ENCODE results near the gene NPAS3.

The NPAS3 gene

DNA sequence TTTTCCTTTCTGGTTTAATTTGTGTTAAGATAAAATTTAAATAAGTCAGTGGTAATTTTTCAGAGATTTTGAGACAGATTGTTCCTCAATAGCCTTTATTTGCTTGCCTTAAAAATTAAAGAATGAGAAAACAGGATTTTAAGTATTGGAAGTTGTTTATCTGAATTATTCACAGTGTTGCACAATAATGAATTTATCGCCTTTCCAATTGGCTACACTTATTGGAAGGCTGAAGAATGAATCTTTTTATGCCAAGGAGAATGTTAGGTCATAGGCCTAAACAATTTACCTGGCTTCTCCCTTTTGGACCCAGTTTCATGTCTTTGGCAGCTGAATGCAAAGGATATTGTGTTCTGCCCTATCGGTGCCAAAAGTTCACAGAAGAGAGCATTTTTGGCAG is 250.2 kb downstream of the NPAS3 start:
- no peaks in the 10 kb centered on the region for H4K20me1 ChIP-seq (ENCODE audit: insufficient read depth, low read length)
- H3K9ac ChIP-seq (ENCODE audit: low read length), result no peak overlapping the region
- no peak overlapping the region for H3K27ac ChIP-seq (ENCODE audit: low read length)
- H3K27me3 ChIP-seq (ENCODE audit: low read depth, low read length), result 0 out of 2 replicates have a peak, but pooled peaks cover 2% of the 10 kb centered on the region
- TF ChIP-seq, protein P1, sequence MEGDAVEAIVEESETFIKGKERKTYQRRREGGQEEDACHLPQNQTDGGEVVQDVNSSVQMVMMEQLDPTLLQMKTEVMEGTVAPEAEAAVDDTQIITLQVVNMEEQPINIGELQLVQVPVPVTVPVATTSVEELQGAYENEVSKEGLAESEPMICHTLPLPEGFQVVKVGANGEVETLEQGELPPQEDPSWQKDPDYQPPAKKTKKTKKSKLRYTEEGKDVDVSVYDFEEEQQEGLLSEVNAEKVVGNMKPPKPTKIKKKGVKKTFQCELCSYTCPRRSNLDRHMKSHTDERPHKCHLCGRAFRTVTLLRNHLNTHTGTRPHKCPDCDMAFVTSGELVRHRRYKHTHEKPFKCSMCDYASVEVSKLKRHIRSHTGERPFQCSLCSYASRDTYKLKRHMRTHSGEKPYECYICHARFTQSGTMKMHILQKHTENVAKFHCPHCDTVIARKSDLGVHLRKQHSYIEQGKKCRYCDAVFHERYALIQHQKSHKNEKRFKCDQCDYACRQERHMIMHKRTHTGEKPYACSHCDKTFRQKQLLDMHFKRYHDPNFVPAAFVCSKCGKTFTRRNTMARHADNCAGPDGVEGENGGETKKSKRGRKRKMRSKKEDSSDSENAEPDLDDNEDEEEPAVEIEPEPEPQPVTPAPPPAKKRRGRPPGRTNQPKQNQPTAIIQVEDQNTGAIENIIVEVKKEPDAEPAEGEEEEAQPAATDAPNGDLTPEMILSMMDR (IDR thresholded peaks at IDR 0.05; ENCODE audit: low read depth, low read length), result no peak
- TF ChIP-seq EZH2phosphoT487 (IDR thresholded peaks at IDR 0.05; ENCODE audit: low read depth), result no peak
- H3K4me1 ChIP-seq (ENCODE audit: low read length), result no peaks in the 10 kb centered on the region
- no peak overlapping the region for H3K4me3 ChIP-seq (ENCODE audit: low read length)
- no peaks in the 10 kb centered on the region for H3K79me2 ChIP-seq (ENCODE audit: low read length)
- no peaks in the 10 kb centered on the region for H3K36me3 ChIP-seq (replicated peaks; ENCODE audit: low read depth, low read length)
- H3K9me3 ChIP-seq (ENCODE audit: insufficient read depth, low read length), result no peaks in the 10 kb centered on the region
- H2AFZ ChIP-seq (ENCODE audit: low read depth, low read length), result no peak overlapping the region
- H3K4me2 ChIP-seq (ENCODE audit: low read length), result no peak overlapping the region

DNA sequence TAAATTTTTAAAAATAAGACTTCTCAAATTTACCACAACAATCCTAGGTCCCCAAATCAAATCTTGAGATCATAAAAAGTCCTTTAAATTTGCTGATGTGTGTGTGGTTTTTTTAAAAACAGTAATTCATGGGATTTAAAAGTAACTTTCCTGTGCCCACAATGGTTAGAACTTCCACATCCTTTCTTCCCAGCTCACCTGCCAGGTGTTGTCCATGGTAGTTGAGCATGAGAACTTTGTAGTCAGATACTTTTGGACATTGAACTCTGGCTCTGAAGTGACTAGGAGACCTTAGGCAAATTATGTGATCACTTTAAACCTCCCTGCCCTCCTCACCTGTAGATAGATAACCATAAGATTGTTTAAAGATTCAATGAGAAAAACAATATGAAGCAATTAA is 253.2 kb downstream of the NPAS3 start:
- H3K4me2 ChIP-seq (ENCODE audit: low read length), result no peak overlapping the region
- no peaks in the 10 kb centered on the region for H3K79me2 ChIP-seq (ENCODE audit: low read length)
- no peak overlapping the region for H3K4me3 ChIP-seq (ENCODE audit: low read length)
- H2AFZ ChIP-seq (ENCODE audit: low read depth, low read length), result no peak overlapping the region
- no peaks in the 10 kb centered on the region for H3K4me1 ChIP-seq (ENCODE audit: low read length)
- no peak for TF ChIP-seq EZH2phosphoT487 (IDR thresholded peaks at IDR 0.05; ENCODE audit: low read depth)
- TF ChIP-seq, protein P1 (IDR thresholded peaks at IDR 0.05; ENCODE audit: low read depth, low read length), result no peak
- H3K27ac ChIP-seq (ENCODE audit: low read length), result no peak overlapping the region
- H3K27me3 ChIP-seq (ENCODE audit: low read depth, low read length), result 0 out of 2 replicates have a peak, but pooled peaks cover 2% of the 10 kb centered on the region
- H3K36me3 ChIP-seq (replicated peaks; ENCODE audit: low read depth, low read length), result no peaks in the 10 kb centered on the region
- no peaks in the 10 kb centered on the region for H4K20me1 ChIP-seq (ENCODE audit: insufficient read depth, low read length)
- no peak overlapping the region for H3K9ac ChIP-seq (ENCODE audit: low read length)
- no peaks in the 10 kb centered on the region for H3K9me3 ChIP-seq (ENCODE audit: insufficient read depth, low read length)

DNA sequence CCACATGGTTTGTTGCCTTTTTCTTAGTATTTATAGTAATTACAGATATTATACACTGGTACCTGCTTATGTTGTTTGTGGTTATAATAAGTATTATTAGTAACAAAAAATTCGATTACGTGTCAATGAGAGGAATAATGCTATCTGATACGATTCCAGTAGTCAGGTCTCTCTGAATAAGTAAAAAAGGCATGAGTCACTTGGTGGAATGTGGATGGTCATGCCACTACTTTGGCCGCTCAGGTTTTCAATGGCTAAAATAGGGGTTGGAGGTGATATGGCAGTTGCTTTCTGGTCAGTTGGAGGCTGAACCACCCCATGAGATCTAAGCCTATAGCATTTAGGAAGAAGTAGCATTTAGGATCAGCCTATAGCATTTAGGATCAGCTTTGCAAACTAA is 255.9 kb downstream of the NPAS3 start:
- H3K27ac ChIP-seq (ENCODE audit: low read length), result no peak overlapping the region
- 0 out of 2 replicates have a peak, but pooled peaks cover 2% of the 10 kb centered on the region for H3K27me3 ChIP-seq (ENCODE audit: low read depth, low read length)
- H3K36me3 ChIP-seq (replicated peaks; ENCODE audit: low read depth, low read length), result no peaks in the 10 kb centered on the region
- H3K4me2 ChIP-seq (ENCODE audit: low read length), result no peak overlapping the region
- H2AFZ ChIP-seq (ENCODE audit: low read depth, low read length), result no peak overlapping the region
- no peaks in the 10 kb centered on the region for H3K9me3 ChIP-seq (ENCODE audit: insufficient read depth, low read length)
- no peak overlapping the region for H3K9ac ChIP-seq (ENCODE audit: low read length)
- no peaks in the 10 kb centered on the region for H3K79me2 ChIP-seq (ENCODE audit: low read length)
- no peaks in the 10 kb centered on the region for H4K20me1 ChIP-seq (ENCODE audit: insufficient read depth, low read length)
- H3K4me1 ChIP-seq (ENCODE audit: low read length), result no peaks in the 10 kb centered on the region
- no peak overlapping the region for H3K4me3 ChIP-seq (ENCODE audit: low read length)
- TF ChIP-seq, protein P1 (IDR thresholded peaks at IDR 0.05; ENCODE audit: low read depth, low read length), result no peak
- no peak for TF ChIP-seq EZH2phosphoT487 (IDR thresholded peaks at IDR 0.05; ENCODE audit: low read depth)

DNA sequence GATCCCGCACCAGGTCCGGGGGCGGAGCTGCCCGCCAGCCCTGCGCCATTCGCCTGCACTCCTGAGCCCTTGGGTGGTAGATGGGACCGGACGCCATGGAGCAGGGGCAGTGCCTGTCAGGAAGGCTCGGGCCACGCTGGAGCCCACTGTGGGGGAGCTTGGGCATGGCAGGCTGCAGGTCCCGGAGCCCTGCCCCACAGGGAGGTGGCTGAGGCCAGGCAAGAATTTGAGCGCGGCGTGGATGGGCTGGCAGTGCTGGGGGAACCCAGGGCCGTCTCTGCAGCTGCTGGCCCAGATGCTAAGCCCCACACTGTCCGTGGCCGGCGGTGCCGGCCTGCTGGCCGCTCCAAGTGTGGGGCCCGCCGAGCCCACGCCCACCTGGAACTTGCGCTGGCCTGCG is 260.0 kb downstream of the NPAS3 start:
- Histone ChIP-seq H3K4me3 (ENCODE audit: low read length) (no peak overlapping the region), H3K4me2 (ENCODE audit: low read length) (no peak overlapping the region), H3K36me3 (replicated peaks; ENCODE audit: low read depth, low read length) (no peaks in the 10 kb centered on the region), H3K79me2 (ENCODE audit: low read length) (no peaks in the 10 kb centered on the region), H3K27me3 (ENCODE audit: low read depth, low read length) (no peaks in the 10 kb centered on the region), H3K9ac (ENCODE audit: low read length) (no peak overlapping the region), H3K27ac (ENCODE audit: low read length) (no peak overlapping the region), H3K4me1 (ENCODE audit: low read length) (no peaks in the 10 kb centered on the region), H2AFZ (ENCODE audit: low read depth, low read length) (no peak overlapping the region), H3K9me3 (ENCODE audit: insufficient read depth, low read length) (no peaks in the 10 kb centered on the region), H4K20me1 (ENCODE audit: insufficient read depth, low read length) (no peaks in the 10 kb centered on the region)
- no peak for TF ChIP-seq EZH2phosphoT487 (IDR thresholded peaks at IDR 0.05; ENCODE audit: low read depth)
- TF ChIP-seq, protein P1 (IDR thresholded peaks at IDR 0.05; ENCODE audit: low read depth, low read length), result no peak

All from OCI-LY3 (cell line).